Astrocyte (in vitro differentiated cells and primary cell): ENCODE data around the gene POLN. TPM values are rescaled to one million over a fixed set of nuclear protein-coding genes. Genes with fewer than 3 reads are reported as not detected.

Source experiments
- DNase-seq: peaks from one replicate; pipeline ENCODE4 v3.0.0-alpha.2; 2010; ENCODE audit warnings: low read depth
- FAIRE-seq: peaks from 2 replicates; lab custom pipeline; 2011; peaks lifted over from hg19 to GRCh38; lab: Jason Lieb, UNC
- H2AFZ ChIP-seq: 2 replicates; pipeline ENCODE4 v1.6.0; 2012; ENCODE audit warnings: low read depth, low read length, inconsistent platforms
- H3K27ac ChIP-seq: 2 replicates; pipeline ENCODE4 v1.5.1; 2011; ENCODE audit warnings: low read depth, low read length, inconsistent platforms
- H3K27me3 ChIP-seq: 2 replicates; pipeline ENCODE4 v1.6.0; 2011; ENCODE audit warnings: low read length, inconsistent platforms; ENCODE audit not compliant: insufficient read depth
- H3K36me3 ChIP-seq: 2 replicates; pipeline ENCODE4 v1.5.1; 2011; ENCODE audit warnings: low read length, inconsistent platforms; ENCODE audit not compliant: insufficient read depth
- H3K4me1 ChIP-seq: 2 replicates; pipeline ENCODE4 v1.5.1; 2011; ENCODE audit warnings: low read length, inconsistent platforms; ENCODE audit not compliant: insufficient read depth
- H3K4me2 ChIP-seq: 2 replicates; pipeline ENCODE4 v1.6.0; 2012; ENCODE audit warnings: low read length, inconsistent platforms
- H3K4me3 ChIP-seq: 2 replicates; pipeline ENCODE4 v1.5.1; 2011; ENCODE audit warnings: low read depth, mild to moderate bottlenecking, low read length, inconsistent platforms; ENCODE audit not compliant: insufficient read depth
- H3K79me2 ChIP-seq: 2 replicates; pipeline ENCODE4 v1.6.0; 2012; ENCODE audit warnings: mild to moderate bottlenecking, low read length, inconsistent platforms; ENCODE audit not compliant: insufficient read depth
- H3K9ac ChIP-seq: 2 replicates; pipeline ENCODE4 v1.6.0; 2012; ENCODE audit warnings: mild to moderate bottlenecking, low read length, inconsistent platforms
- H3K9me3 ChIP-seq: 2 replicates; pipeline ENCODE4 v1.5.1; 2012; ENCODE audit warnings: low read depth, mild to moderate bottlenecking, low read length, inconsistent platforms; ENCODE audit not compliant: insufficient read depth
- H4K20me1 ChIP-seq: 2 replicates; pipeline ENCODE4 v1.6.0; 2012; ENCODE audit warnings: low read length, inconsistent platforms; ENCODE audit not compliant: insufficient read depth
- H3K27ac Mint-ChIP-seq: one replicate; pipeline ENCODE4 v1.8.0; 2021; ENCODE audit warnings: mild to moderate bottlenecking, mixed read lengths; ENCODE audit not compliant: unreplicated experiment
- H3K27me3 Mint-ChIP-seq: one replicate; pipeline ENCODE4 v1.8.0; 2021; ENCODE audit warnings: low read depth, mixed read lengths; ENCODE audit not compliant: unreplicated experiment
- H3K36me3 Mint-ChIP-seq: one replicate; pipeline ENCODE4 v1.8.0; 2021; ENCODE audit warnings: low read depth, mixed read lengths; ENCODE audit not compliant: unreplicated experiment
- H3K4me1 Mint-ChIP-seq: one replicate; pipeline ENCODE4 v1.8.0; 2021; ENCODE audit warnings: low read depth, mixed read lengths; ENCODE audit not compliant: unreplicated experiment
- H3K4me3 Mint-ChIP-seq: one replicate; pipeline ENCODE4 v1.8.0; 2021; ENCODE audit warnings: mild to moderate bottlenecking, moderate library complexity, mixed read lengths; ENCODE audit not compliant: unreplicated experiment
- H3K9me3 Mint-ChIP-seq: one replicate; pipeline ENCODE4 v1.8.0; 2021; ENCODE audit warnings: mild to moderate bottlenecking, mixed read lengths; ENCODE audit not compliant: unreplicated experiment
- CTCF ChIP-seq: IDR thresholded peaks from 2 replicates; pipeline ENCODE4 v1.5.1; 2011; ENCODE audit warnings: low read depth, mild to moderate bottlenecking, inconsistent platforms, low read length, moderate library complexity; ENCODE audit not compliant: insufficient read depth
- EZH2 ChIP-seq: IDR thresholded peaks from 2 replicates; pipeline ENCODE4 v1.6.1; 2012; ENCODE audit warnings: mild to moderate bottlenecking, low read length, inconsistent platforms; ENCODE audit not compliant: insufficient read depth
- total RNA-seq: library from RNA; stranded (reverse); gene quantifications from 2 replicates; pipeline ENCODE4 v1.2.1, GENCODE V29; 2021

POLN gene
- total RNA-seq, 1 donor from 2014 or later: 3.1 TPM

- Histone ChIP-seq H3K4me2 (no peak overlapping the region), H3K4me1 (no peaks in the 10 kb centered on the region), H3K27me3 (no peaks in the 10 kb centered on the region), H3K9me3 (no peaks in the 10 kb centered on the region), H3K36me3 (peaks cover 5% of the 10 kb centered on the region), H3K4me3 (no peak overlapping the region), H3K79me2 (peaks cover 6% of the 10 kb centered on the region), H3K9ac (no peak overlapping the region), H4K20me1 (peaks cover 62% of the 10 kb centered on the region), H3K27ac (no peak overlapping the region), H2AFZ (no peak overlapping the region)
- peaks cover 10% of the 10 kb centered on the region for H3K36me3 Mint-ChIP-seq
- H3K4me3 Mint-ChIP-seq: no peak overlapping the region
- H3K27ac Mint-ChIP-seq: no peak overlapping the region
- no peak for FAIRE-seq
- peaks cover 2% of the 10 kb centered on the region for H3K4me1 Mint-ChIP-seq
- no peaks in the 10 kb centered on the region for H3K27me3 Mint-ChIP-seq
- TF ChIP-seq CTCF: no peak
- H3K9me3 Mint-ChIP-seq: no peaks in the 10 kb centered on the region
- DNase-seq: no peak
These were observed 7.8 kb upstream of the POLN start for GRCh38 chr4:2249526-2250356.

GRCh38 chr4:2248821-2249261 lies 6.9 kb upstream of the POLN start:
- peaks cover 5% of the 10 kb centered on the region for H3K4me1 Mint-ChIP-seq
- Histone ChIP-seq H3K27ac (no peak overlapping the region), H3K27me3 (no peaks in the 10 kb centered on the region), H3K9me3 (no peaks in the 10 kb centered on the region), H3K4me2 (no peak overlapping the region), H3K36me3 (no peaks in the 10 kb centered on the region), H4K20me1 (peaks cover 53% of the 10 kb centered on the region), H3K4me3 (no peak overlapping the region), H3K79me2 (no peaks in the 10 kb centered on the region), H2AFZ (no peak overlapping the region), H3K9ac (no peak overlapping the region), H3K4me1 (no peaks in the 10 kb centered on the region)
- no peaks in the 10 kb centered on the region for H3K9me3 Mint-ChIP-seq
- no peaks in the 10 kb centered on the region for H3K27me3 Mint-ChIP-seq
- FAIRE-seq: no peak
- no peak overlapping the region for H3K27ac Mint-ChIP-seq
- TF ChIP-seq EZH2 (no peak), CTCF (no peak)
- peaks cover 4% of the 10 kb centered on the region for H3K36me3 Mint-ChIP-seq
- no peak overlapping the region for H3K4me3 Mint-ChIP-seq
- DNase-seq: no peak
